GM12872 (cell line): ENCODE data around the gene OCA2.

Experiments used
- CTCF ChIP-seq: IDR thresholded peaks from 3 replicates; pipeline ENCODE4 v1.5.1; 2011; ENCODE audit warnings: low read depth, mild to moderate bottlenecking, low read length, moderate library complexity; ENCODE audit not compliant: insufficient read depth

The OCA2 gene

GRCh38 chr15:27722102-27722501 lies 377.0 kb downstream of the OCA2 start:
- no peak for TF ChIP-seq CTCF

GRCh38 chr15:27714675-27715074 lies 384.4 kb downstream of the OCA2 start:
- TF ChIP-seq CTCF, result no peak

- no peak for TF ChIP-seq CTCF
Observed at GRCh38 chr15:27707257-27707656, 391.9 kb downstream of the OCA2 start.

GRCh38 chr15:27706300-27706699 lies 392.8 kb downstream of the OCA2 start:
- TF ChIP-seq CTCF, result no peak

- no peak for TF ChIP-seq CTCF
Observed at GRCh38 chr15:27705056-27705455, 394.1 kb downstream of the OCA2 start.
